ENCODE measurements around the gene HAUS3. TPM values are rescaled to one million over a fixed set of nuclear protein-coding genes. Genes with fewer than 3 reads are reported as not detected.

HAUS3 gene
- total and polyA plus RNA-seq, 2 of the 8 experiments (the other 6 are each of a cell fraction or from before 2014, with no cell fraction given): 3.2 to 14.8 TPM

DNA sequence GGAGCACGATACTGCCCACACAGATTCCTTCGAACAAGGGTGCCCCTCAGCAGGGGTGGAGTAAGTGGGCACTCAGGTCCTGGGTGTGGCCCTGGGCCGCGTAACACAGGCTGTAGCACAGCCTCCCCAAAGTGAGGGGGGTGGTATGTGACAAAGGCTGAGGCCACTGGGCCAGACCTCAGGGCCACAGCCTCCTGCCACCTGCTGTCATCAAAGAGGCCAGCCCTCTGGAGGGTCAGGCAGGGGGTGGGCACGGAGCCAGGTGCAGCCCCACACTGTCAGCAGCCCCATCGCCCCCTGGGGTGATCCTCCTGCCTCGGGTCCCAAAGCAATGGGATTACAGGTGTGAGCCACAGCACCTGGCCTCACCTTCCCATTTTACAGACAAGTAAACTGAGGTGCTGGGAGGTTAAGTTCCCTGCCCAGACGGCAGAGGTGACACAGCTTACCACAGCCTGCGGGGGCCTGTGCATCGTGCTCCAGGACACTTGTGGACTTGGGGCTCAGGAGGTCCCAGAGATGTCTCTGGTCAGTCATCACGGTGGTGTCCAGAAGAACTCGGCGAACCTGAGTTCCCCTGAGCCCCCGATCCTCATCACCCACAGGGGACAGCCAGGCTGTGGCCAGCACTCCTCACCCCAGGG is 47.5 kb upstream of the HAUS3 start:
- Histone ChIP-seq H3K23me2 (ENCODE audit: low read depth, low read length) (no peaks in the 10 kb centered on the region), H3K79me1 (ENCODE audit: low read depth, low read length) (no peaks in the 10 kb centered on the region), H3K18ac (ENCODE audit: extremely low read depth, low read length) (no peak overlapping the region), H3K4me1 (replicated peaks in 1 of 4; ENCODE audit: control insufficient read depth in 3 of 4, insufficient read depth in 4 of 4, low read length in 3 of 4) (peaks cover 0 to 8% (median 0%) of the 10 kb centered on the region in 4 experiments; a peak in 2 of 7 replicates), H3K36me3 (ENCODE audit: control insufficient read depth in 2 of 4, insufficient read depth in 4 of 4, low read length in 3 of 4) (no peaks in the 10 kb centered on the region), H4K91ac (replicated peaks; ENCODE audit: insufficient read length, low read length) (no peak overlapping the region), H2AK5ac (ENCODE audit: low read depth, low read length) (no peak overlapping the region), H3K23ac (ENCODE audit: insufficient read length) (no peak overlapping the region), H3K27ac (ENCODE audit: low read depth, low read length) (no peak overlapping the region; the same call in 1 of the 2 replicates), H2AFZ (ENCODE audit: low read length) (no peak overlapping the region), H3K9ac (replicated peaks in 1 of 4; ENCODE audit: extremely low read depth in 1 of 4, low read depth in 3 of 4, low read length in 3 of 4) (no peak overlapping the region), H3K4me2 (ENCODE audit: insufficient read depth in 1 of 2, low read depth in 2 of 2, low read length in 2 of 2) (no peak overlapping the region), H4K20me1 (replicated peaks in 1 of 2; ENCODE audit: control insufficient read depth in 1 of 2, insufficient read depth in 2 of 2, low read length in 2 of 2) (peaks cover 0 to 2% of the 10 kb centered on the region in 2 experiments), H3K14ac (ENCODE audit: insufficient read length) (no peak overlapping the region), H3K27me3 (replicated peaks in 1 of 4; ENCODE audit: control insufficient read depth in 3 of 4, extremely low read depth in 1 of 4, insufficient read depth in 3 of 4, low read length in 3 of 4) (no peaks in the 10 kb centered on the region), H3K4me3 (ENCODE audit: extremely low read depth in 1 of 4, insufficient read depth in 2 of 4, low read depth in 3 of 4, low read length in 4 of 4) (no peak overlapping the region), H2BK20ac (ENCODE audit: low read length) (no peak overlapping the region), H3K9me3 (ENCODE audit: insufficient read depth in 2 of 2, low read depth in 1 of 2, low read length in 1 of 2) (no peaks in the 10 kb centered on the region), H2BK120ac (replicated peaks; ENCODE audit: low read depth, low read length) (no peak overlapping the region), H2BK5ac (ENCODE audit: low read depth, low read length) (no peak overlapping the region), H3K56ac (replicated peaks; ENCODE audit: insufficient read length, low read depth, low read length) (no peak overlapping the region), H2BK15ac (ENCODE audit: low read length) (no peak overlapping the region), H2BK12ac (ENCODE audit: low read depth, low read length) (no peak overlapping the region), H3K4ac (replicated peaks; ENCODE audit: insufficient read length, low read depth, low read length) (no peak overlapping the region), H3K79me2 (ENCODE audit: control insufficient read depth in 1 of 2, insufficient read depth in 2 of 2, low read length in 2 of 2) (no peaks in the 10 kb centered on the region), H4K5ac (ENCODE audit: insufficient read length, low read depth, low read length) (no peak overlapping the region), H4K8ac (ENCODE audit: extremely low read depth, insufficient read depth, low read length) (no peak overlapping the region)
- FAIRE-seq (no peak), DNase-seq (ENCODE audit: low read depth in 1 of 2, low spot score in 2 of 2) (no peak)
- POLR2A ChIA-PET (ENCODE audit: partially characterized antibody): no interaction called here
- CTCF ChIA-PET (ENCODE audit: partially characterized antibody): interaction anchor here (2.1 kb wide), 1 partner anchor 13 kb away, joined by 5 read pairs; no protein-coding TSS in a partner anchor
- TF ChIP-seq KDM1A (IDR thresholded peaks at IDR 0.05; ENCODE audit: borderline replicate concordance, low read length) (no peak), JUN (IDR thresholded peaks at IDR 0.05; ENCODE audit: low read depth, low read length) (no peak), ATF3 (IDR thresholded peaks at IDR 0.05; ENCODE audit: insufficient read depth, low read depth, low read length) (no peak), SP1 (IDR thresholded peaks at IDR 0.05; ENCODE audit: low read depth, low read length) (no peak), TCF12 (IDR thresholded peaks at IDR 0.05; ENCODE audit: low read depth, low read length) (no peak), EGR1 (IDR thresholded peaks at IDR 0.05; ENCODE audit: borderline replicate concordance, low read depth, low read length) (no peak), NRF1 (IDR thresholded peaks at IDR 0.05; ENCODE audit: low read depth, low read length) (no peak)
- TF ChIP-seq, protein P1, sequence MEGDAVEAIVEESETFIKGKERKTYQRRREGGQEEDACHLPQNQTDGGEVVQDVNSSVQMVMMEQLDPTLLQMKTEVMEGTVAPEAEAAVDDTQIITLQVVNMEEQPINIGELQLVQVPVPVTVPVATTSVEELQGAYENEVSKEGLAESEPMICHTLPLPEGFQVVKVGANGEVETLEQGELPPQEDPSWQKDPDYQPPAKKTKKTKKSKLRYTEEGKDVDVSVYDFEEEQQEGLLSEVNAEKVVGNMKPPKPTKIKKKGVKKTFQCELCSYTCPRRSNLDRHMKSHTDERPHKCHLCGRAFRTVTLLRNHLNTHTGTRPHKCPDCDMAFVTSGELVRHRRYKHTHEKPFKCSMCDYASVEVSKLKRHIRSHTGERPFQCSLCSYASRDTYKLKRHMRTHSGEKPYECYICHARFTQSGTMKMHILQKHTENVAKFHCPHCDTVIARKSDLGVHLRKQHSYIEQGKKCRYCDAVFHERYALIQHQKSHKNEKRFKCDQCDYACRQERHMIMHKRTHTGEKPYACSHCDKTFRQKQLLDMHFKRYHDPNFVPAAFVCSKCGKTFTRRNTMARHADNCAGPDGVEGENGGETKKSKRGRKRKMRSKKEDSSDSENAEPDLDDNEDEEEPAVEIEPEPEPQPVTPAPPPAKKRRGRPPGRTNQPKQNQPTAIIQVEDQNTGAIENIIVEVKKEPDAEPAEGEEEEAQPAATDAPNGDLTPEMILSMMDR (IDR thresholded peaks at IDR 0.05; ENCODE audit: control extremely low read depth in 1 of 3, insufficient read depth in 1 of 3, low read depth in 1 of 3, low read length in 3 of 3): no peak
- WGBS, 2 experiments (ENCODE audit: extremely low coverage in 1 of 2, insufficient coverage in 1 of 2, insufficient read length in 1 of 2, insufficient replicate concordance in 2 of 2, low coverage in 1 of 2, low lambda C conversion rate in 2 of 2, missing lambda C conversion rate in 1 of 2): 90% methylated on average over 14 of the region's 14 CpGs; no CpG with 5 or more reads in 1 of the 2 experiments
